PC-3 (cell line): ENCODE results near the gene CMKLR1. TPM values are rescaled to one million over a fixed set of nuclear protein-coding genes. Genes with fewer than 3 reads are reported as not detected.

Experiments used
- ATAC-seq: fragments of 200-7000 bp; cut with Tn5 transposase; 2 replicates; pipeline ENCODE4 v1.9.1; 2020; ENCODE audit warnings: mild to moderate bottlenecking, moderate library complexity
- Bru-seq: library from RNA; stranded (reverse); fragments of 400-500 nt; gene quantifications from one replicate; lab custom pipeline; 2021; lab: Mats Ljungman, UMichigan
- BruChase-seq, 2 experiments: library from RNA; stranded (reverse); fragments of 400-500 nt; gene quantifications; one replicate each; lab custom pipeline; 2021; lab: Mats Ljungman, UMichigan
- BruUV-seq: library from RNA; stranded (reverse); fragments of 400-500 nt; replicated peaks from 2 replicates; lab custom pipeline; 2021; lab: Mats Ljungman, UMichigan
- CTCF ChIA-PET: fragments of 300-600 bp; sonication (Branson Sonifier 250); formaldehyde crosslinking; loops from one replicate; lab custom pipeline; 2022; ENCODE audit warnings: antibody characterized with exemption; lab: Charles Lee
- POLR2A ChIA-PET: fragments of 300-600 bp; sonication (Branson Sonifier 250); formaldehyde crosslinking; loops from one replicate; lab custom pipeline; 2022; ENCODE audit warnings: antibody characterized with exemption; ENCODE audit not compliant: unreplicated experiment; lab: Charles Lee
- DNase-seq: peaks from one replicate; pipeline ENCODE4 v3.0.0-alpha.2; 2015
- H2AFZ ChIP-seq: fragments of 300-600 bp; sonication (generic); 2 replicates; pipeline ENCODE4 v1.6.0; 2016; ENCODE audit warnings: antibody characterized with exemption, low read length
- H3F3A ChIP-seq: fragments of 300-600 bp; sonication (generic); one replicate; pipeline ENCODE4 v1.6.0; 2017; ENCODE audit warnings: antibody characterized with exemption, low read length, control low read depth, mild to moderate bottlenecking; ENCODE audit not compliant: unreplicated experiment
- H3K27ac ChIP-seq: fragments of 300-600 bp; sonication (generic); 2 replicates; pipeline ENCODE4 v1.5.1; 2016; ENCODE audit warnings: mild to moderate bottlenecking, low read length
- H3K27me3 ChIP-seq: fragments of 300-600 bp; sonication (generic); 2 replicates; pipeline ENCODE4 v1.6.1; 2016; ENCODE audit warnings: low read length, mixed read lengths
- H3K36me3 ChIP-seq: fragments of 300-600 bp; sonication (generic); 2 replicates; pipeline ENCODE4 v1.6.1; 2016; ENCODE audit warnings: low read depth, mixed run types, low read length, mixed read lengths
- H3K4me1 ChIP-seq: fragments of 300-600 bp; sonication (generic); 2 replicates; pipeline ENCODE4 v1.5.1; 2016; ENCODE audit warnings: low read length; ENCODE audit not compliant: insufficient read depth
- H3K4me2 ChIP-seq: fragments of 300-600 bp; sonication (generic); 2 replicates; pipeline ENCODE4 v1.6.0; 2016; ENCODE audit warnings: low read length
- H3K4me3 ChIP-seq: fragments of 300-600 bp; sonication (generic); 2 replicates; pipeline ENCODE4 v1.5.1; 2016; ENCODE audit warnings: mild to moderate bottlenecking, low read length, mixed read lengths
- H3K79me2 ChIP-seq: fragments of 300-600 bp; sonication (generic); 2 replicates; pipeline ENCODE4 v1.6.1; 2017; ENCODE audit warnings: low read length, mixed read lengths
- H3K9ac ChIP-seq: fragments of 300-600 bp; sonication (generic); 2 replicates; pipeline ENCODE4 v1.6.0; 2016; ENCODE audit warnings: mild to moderate bottlenecking, low read length
- H3K9me2 ChIP-seq: fragments of 300-600 bp; sonication (generic); replicated peaks from 2 replicates; pipeline ENCODE4 v1.6.1; 2016; ENCODE audit warnings: mixed run types, low read length, mixed read lengths
- H3K9me3 ChIP-seq: fragments of 300-600 bp; sonication (generic); 2 replicates; pipeline ENCODE4 v1.6.1; 2016; ENCODE audit warnings: low read length, mixed read lengths
- H4K20me1 ChIP-seq: fragments of 300-600 bp; sonication (generic); 2 replicates; pipeline ENCODE4 v1.6.1; 2016; ENCODE audit warnings: low read length, mixed read lengths
- EZH2 ChIP-seq: fragments of 300-600 bp; sonication (generic); IDR thresholded peaks from one replicate; pipeline ENCODE4 v1.6.1; 2017; ENCODE audit warnings: antibody characterized with exemption, mild to moderate bottlenecking, low read length; ENCODE audit not compliant: unreplicated experiment
- EZH2phosphoT487 ChIP-seq: fragments of 300-600 bp; sonication (generic); IDR thresholded peaks from 2 replicates; pipeline ENCODE4 v1.6.1; 2018; ENCODE audit warnings: mild to moderate bottlenecking, antibody characterized with exemption, low read length, borderline replicate concordance
- intact Hi-C: fragments of 100-400 bp; cut with micrococcal nuclease; formaldehyde crosslinking; loops from 2 replicates; pipeline ENCODE4 v1.9.0; 2023
- long read RNA-seq: library from polyadenylated mRNA; unstranded; transcript quantifications from one replicate; pipeline ENCODE4 v2.0.0, GENCODE V29; 2021; ENCODE audit not compliant: unreplicated experiment
- total RNA-seq: library from RNA; depleted of rRNA; stranded (reverse); fragments of >200 nt; gene quantifications from 2 replicates; pipeline ENCODE4 v1.2.3, GENCODE V29; 2014; rRNA removed
- TF ChIP-seq, protein P1 (sequence below): fragments of 300-600 bp; sonication (generic); conservative IDR thresholded peaks from 2 replicates; pipeline ENCODE4 v1.5.1; 2017; ENCODE audit warnings: antibody characterized with exemption, low read depth, mild to moderate bottlenecking, low read length

Gene CMKLR1, protein sequence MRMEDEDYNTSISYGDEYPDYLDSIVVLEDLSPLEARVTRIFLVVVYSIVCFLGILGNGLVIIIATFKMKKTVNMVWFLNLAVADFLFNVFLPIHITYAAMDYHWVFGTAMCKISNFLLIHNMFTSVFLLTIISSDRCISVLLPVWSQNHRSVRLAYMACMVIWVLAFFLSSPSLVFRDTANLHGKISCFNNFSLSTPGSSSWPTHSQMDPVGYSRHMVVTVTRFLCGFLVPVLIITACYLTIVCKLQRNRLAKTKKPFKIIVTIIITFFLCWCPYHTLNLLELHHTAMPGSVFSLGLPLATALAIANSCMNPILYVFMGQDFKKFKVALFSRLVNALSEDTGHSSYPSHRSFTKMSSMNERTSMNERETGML
- total RNA-seq (not detected in 2 replicates), Bru-seq, nascent RNA (percentile 6 among the genes with signal in this experiment), BruChase-seq, experiment 1, labeled RNA remaining after a 6-hour chase (percentile 10 among the genes with signal in this experiment), BruChase-seq, experiment 2, labeled RNA remaining after a 2-hour chase (percentile 7 among the genes with signal in this experiment)
- long read RNA-seq: 0 reads

- no peak within 1 kb of the TSS for H3K27ac ChIP-seq
These were observed at the start of gene CMKLR1 for GRCh38 chr12:108338915-108339657. TSS of gene CMKLR1 (minus strand) at chr12:108339311. CDS start at chr12:108293591, 45,720 bp downstream.

DNA sequence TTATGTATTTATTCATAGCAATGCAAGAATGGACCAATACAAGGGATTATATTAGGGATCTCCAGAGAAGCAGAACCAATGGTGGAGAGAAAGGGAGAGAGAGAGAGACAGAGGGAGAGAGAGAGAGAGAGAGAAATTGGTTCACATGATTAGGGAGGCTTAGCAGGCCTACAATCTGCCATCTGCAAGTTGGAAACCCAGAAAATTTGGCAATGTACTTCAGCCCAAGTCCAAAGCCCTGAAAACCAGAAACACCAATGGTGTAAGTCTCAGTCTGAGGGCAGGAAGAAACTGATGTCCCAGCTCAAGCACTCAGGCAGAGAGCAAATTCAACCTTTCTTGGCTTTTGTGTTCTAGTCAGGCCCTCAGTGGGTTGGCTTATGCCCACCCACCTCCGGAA is 48.7 kb upstream of the CMKLR1 start:
- Histone ChIP-seq H2AFZ (no peak overlapping the region), H3K9me2 (peaks cover 3% of the 10 kb centered on the region; the same call in 1 of the 2 replicates), H3K4me1 (no peaks in the 10 kb centered on the region), H3K79me2 (no peaks in the 10 kb centered on the region), H3K27ac (no peak overlapping the region), H3K4me3 (no peak overlapping the region), H3K27me3 (peaks cover 4% of the 10 kb centered on the region; the same call in 1 of the 2 replicates), H4K20me1 (no peaks in the 10 kb centered on the region), H3K9me3 (no peaks in the 10 kb centered on the region), H3K36me3 (no peaks in the 10 kb centered on the region), H3K4me2 (no peak overlapping the region), H3K9ac (no peak overlapping the region), H3F3A (no peaks in the 10 kb centered on the region)
- POLR2A ChIA-PET: no interaction called here
- intact Hi-C loops: no loop called here
- TF ChIP-seq EZH2 (no peak), EZH2phosphoT487 (no peak)
- TF ChIP-seq, protein P1, sequence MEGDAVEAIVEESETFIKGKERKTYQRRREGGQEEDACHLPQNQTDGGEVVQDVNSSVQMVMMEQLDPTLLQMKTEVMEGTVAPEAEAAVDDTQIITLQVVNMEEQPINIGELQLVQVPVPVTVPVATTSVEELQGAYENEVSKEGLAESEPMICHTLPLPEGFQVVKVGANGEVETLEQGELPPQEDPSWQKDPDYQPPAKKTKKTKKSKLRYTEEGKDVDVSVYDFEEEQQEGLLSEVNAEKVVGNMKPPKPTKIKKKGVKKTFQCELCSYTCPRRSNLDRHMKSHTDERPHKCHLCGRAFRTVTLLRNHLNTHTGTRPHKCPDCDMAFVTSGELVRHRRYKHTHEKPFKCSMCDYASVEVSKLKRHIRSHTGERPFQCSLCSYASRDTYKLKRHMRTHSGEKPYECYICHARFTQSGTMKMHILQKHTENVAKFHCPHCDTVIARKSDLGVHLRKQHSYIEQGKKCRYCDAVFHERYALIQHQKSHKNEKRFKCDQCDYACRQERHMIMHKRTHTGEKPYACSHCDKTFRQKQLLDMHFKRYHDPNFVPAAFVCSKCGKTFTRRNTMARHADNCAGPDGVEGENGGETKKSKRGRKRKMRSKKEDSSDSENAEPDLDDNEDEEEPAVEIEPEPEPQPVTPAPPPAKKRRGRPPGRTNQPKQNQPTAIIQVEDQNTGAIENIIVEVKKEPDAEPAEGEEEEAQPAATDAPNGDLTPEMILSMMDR: no peak
- BruUV-seq: no TSS peak
- CTCF ChIA-PET: no interaction called here
- no peak for DNase-seq
- no peak for ATAC-seq

More at GRCh38 chr12:108338915-108339657, at the start of gene CMKLR1:
- ATAC-seq: no peak
- Histone ChIP-seq H2AFZ (no peak within 1 kb of the TSS), H3K27me3 (peaks cover 55% of the 10 kb centered on the region), H3K36me3 (no peaks in the 10 kb centered on the region), H3K79me2 (no peaks in the 10 kb centered on the region), H3F3A (no peaks in the 10 kb centered on the region), H3K9me3 (no peaks in the 10 kb centered on the region), H3K4me2 (no peak within 1 kb of the TSS), H3K9ac (no peak within 1 kb of the TSS), H4K20me1 (no peaks in the 10 kb centered on the region), H3K4me1 (no peaks in the 10 kb centered on the region), H3K4me3 (no peak within 1 kb of the TSS), H3K9me2 (no peaks in the 10 kb centered on the region)
- intact Hi-C loops: no loop called here
- ChIA-PET POLR2A (no interaction called here), CTCF (no interaction called here)
- DNase-seq: no peak
- TF ChIP-seq EZH2phosphoT487 (peak; percentile 18; the same call in 1 of the 2 replicates), EZH2 (no peak)
- BruUV-seq: no TSS peak

- Histone ChIP-seq H3K4me1 (no peaks in the 10 kb centered on the region), H3K4me2 (no peak overlapping the region), H3K9ac (no peak overlapping the region), H3K9me2 (peaks cover 3% of the 10 kb centered on the region; the same call in 1 of the 2 replicates), H3K79me2 (no peaks in the 10 kb centered on the region), H3K4me3 (no peak overlapping the region), H3F3A (no peaks in the 10 kb centered on the region), H3K27me3 (no peaks in the 10 kb centered on the region; the same call in 1 of the 2 replicates), H4K20me1 (no peaks in the 10 kb centered on the region), H3K36me3 (no peaks in the 10 kb centered on the region), H3K27ac (no peak overlapping the region), H2AFZ (no peak overlapping the region), H3K9me3 (no peaks in the 10 kb centered on the region)
- POLR2A ChIA-PET: no interaction called here
- ATAC-seq (no peak), DNase-seq (no peak)
- intact Hi-C loops: no loop called here
- TF ChIP-seq, protein P1: no peak
- TF ChIP-seq EZH2phosphoT487 (no peak), EZH2 (no peak)
- CTCF ChIA-PET: no interaction called here
- BruUV-seq: no TSS peak
These were observed 47.7 kb upstream of the CMKLR1 start for GRCh38 chr12:108386709-108387360.
